K562 (cell line): ENCODE results near the gene HADHB. TPM values are rescaled to one million over a fixed set of nuclear protein-coding genes. Genes with fewer than 3 reads are reported as not detected.
"Not testable (repeated sequence)": the region's sequence is repeated elsewhere in the genome, so short reads cannot be mapped to it uniquely, and the experiment has no call there.

Experiments used
- ATAC-seq: fragments of 200-7000 bp; cut with Tn5 transposase; 3 replicates; pipeline ENCODE4 v1.9.1; 2020; ENCODE audit warnings: moderate library complexity
- BruUV-seq: library from RNA; stranded (reverse); fragments of 400-500 nt; replicated peaks from 2 replicates; lab custom pipeline; 2021; lab: Mats Ljungman, UMichigan
- CTCF ChIA-PET: fragments of 300-600 bp; formaldehyde crosslinking; extraction: SDS; loops from one replicate; lab custom pipeline; 2021; ENCODE audit warnings: low intra/inter-chr PET ratio; lab: Yijun Ruan, JAX
- POLR2A ChIA-PET: fragments of 300-600, 350-650 bp; sonication (Branson Sonifier 250); formaldehyde crosslinking; extraction: SDS; loops from one replicate; lab custom pipeline; 2021; ENCODE audit warnings: antibody characterized with exemption, inconsistent platforms; lab: Yijun Ruan, JAX
- DNase-seq, 4 experiments: peaks; one replicate each; pipeline versions ENCODE4 v3.0.0 to v3.0.0-alpha.2; 2011 to 2018; ENCODE audit warnings: low spot score in 3 of 4, mixed read lengths in 3 of 4; ENCODE audit errors: extremely low read depth in 1 of 4
- FAIRE-seq: peaks from 2 replicates; lab custom pipeline; 2011; peaks lifted over from hg19 to GRCh38; lab: Jason Lieb, UNC
- H2AFZ ChIP-seq: 2 replicates; pipeline ENCODE4 v1.6.0; 2011; ENCODE audit warnings: low read depth, low read length, control low read depth, inconsistent platforms
- H3K27ac ChIP-seq: fragments of 200-600 bp; 3 replicates; pipeline ENCODE4 v1.8.0; 2011; ENCODE audit warnings: low read depth, mild to moderate bottlenecking, control low read depth, inconsistent platforms, low read length, moderate library complexity, mixed read lengths; ENCODE audit errors: extremely low read depth
- H3K27me3 ChIP-seq, 2 experiments: fragments of 300-600 bp in 1 of 2; 2 replicates in 1 of 2; 3 replicates in 1 of 2; pipeline versions ENCODE4 v1.6.0 to v1.8.0; 2011; ENCODE audit warnings: inconsistent platforms in 2 of 2, low read length in 2 of 2, mild to moderate bottlenecking in 1 of 2, mixed read lengths in 1 of 2, moderate library complexity in 1 of 2; ENCODE audit not compliant: control insufficient read depth in 2 of 2, insufficient read depth in 2 of 2
- H3K36me3 ChIP-seq: fragments of 300-600 bp; 3 replicates; pipeline ENCODE4 v1.8.0; 2011; ENCODE audit warnings: mild to moderate bottlenecking, low read length, inconsistent platforms; ENCODE audit not compliant: control insufficient read depth, insufficient read depth
- H3K4me1 ChIP-seq, 2 experiments: fragments of 200-600 bp in 1 of 2; replicated peaks in 1 of 2; 2 replicates in 1 of 2; 3 replicates in 1 of 2; pipeline versions ENCODE4 v1.5.1 to v1.8.0; 2011; ENCODE audit warnings: inconsistent platforms in 2 of 2, low read length in 2 of 2, mild to moderate bottlenecking in 1 of 2, mixed read lengths in 1 of 2, moderate library complexity in 1 of 2; ENCODE audit not compliant: control insufficient read depth in 2 of 2, insufficient read depth in 2 of 2
- H3K4me2 ChIP-seq: 2 replicates; pipeline ENCODE4 v1.6.1; 2011; ENCODE audit warnings: low read length, control low read depth, inconsistent platforms, mixed read lengths; ENCODE audit not compliant: insufficient read depth
- H3K4me3 ChIP-seq: fragments of 200-600 bp; sonication (generic), shearing (Covaris generic); 2 replicates; pipeline ENCODE4 v1.5.1; 2016; ENCODE audit warnings: control low read depth, inconsistent platforms
- H3K79me2 ChIP-seq: fragments of 200-600 bp; 3 replicates; pipeline ENCODE4 v1.8.0; 2011; ENCODE audit warnings: low read length, inconsistent platforms; ENCODE audit not compliant: control insufficient read depth, insufficient read depth
- H3K9ac ChIP-seq, 2 experiments: 2 replicates each; pipeline versions ENCODE4 v1.6.0 to v1.6.1; 2011; ENCODE audit warnings: low read depth in 2 of 2, low read length in 2 of 2, control low read depth in 1 of 2, inconsistent platforms in 1 of 2, mild to moderate bottlenecking in 1 of 2, mixed read lengths in 1 of 2; ENCODE audit not compliant: insufficient read depth in 1 of 2
- H3K9me1 ChIP-seq: one replicate; pipeline ENCODE4 v1.6.0; 2011; ENCODE audit warnings: inconsistent platforms, mild to moderate bottlenecking, low read length, moderate library complexity; ENCODE audit not compliant: control insufficient read depth, insufficient read depth
- H3K9me3 ChIP-seq: replicated peaks from 2 replicates; pipeline ENCODE4 v1.5.1; 2011; ENCODE audit warnings: low read depth, low read length, inconsistent platforms; ENCODE audit not compliant: control insufficient read depth, insufficient read depth
- H4K20me1 ChIP-seq: replicated peaks from 2 replicates; pipeline ENCODE4 v1.6.1; 2011; ENCODE audit warnings: low read length, inconsistent platforms, mixed read lengths; ENCODE audit not compliant: control insufficient read depth, insufficient read depth
- CC2D1A ChIP-seq: fragments of 450-650 bp; IDR thresholded peaks from 2 replicates; pipeline ENCODE4 v1.6.1; 2017; ENCODE audit warnings: mild to moderate bottlenecking
- CEBPB ChIP-seq: fragments of 450-650 bp; IDR thresholded peaks from 2 replicates; pipeline ENCODE4 v1.6.1; 2016; ENCODE audit warnings: missing genetic modification characterization, missing compliant biosample characterization
- CEBPG ChIP-seq, 3 experiments: fragments of 200-800 bp in 1 of 3; sonication (Bioruptor generic) in 1 of 3; sonication (generic) in 1 of 3; formaldehyde crosslinking in 1 of 3; IDR thresholded peaks in 2 of 3; conservative IDR thresholded peaks in 1 of 3; 2 replicates each; pipeline versions ENCODE4 v1.6.1 to v1.8.0; 2016 to 2022; ENCODE audit warnings: missing compliant biosample characterization in 2 of 3, missing genetic modification characterization in 2 of 3, mild to moderate bottlenecking in 1 of 3, missing genetic modification reagents in 1 of 3
- FOSL1 ChIP-seq: fragments of 200-800 bp; sonication (Bioruptor generic); conservative IDR thresholded peaks from 2 replicates; pipeline ENCODE4 v1.6.1; 2016; ENCODE audit warnings: missing genetic modification characterization, missing compliant biosample characterization
- HNRNPK ChIP-seq: fragments of 200-400 bp; formaldehyde crosslinking; IDR thresholded peaks from one replicate; pipeline ENCODE4 v1.6.1; 2018; ENCODE audit warnings: mild to moderate bottlenecking, low read depth, low read length; ENCODE audit not compliant: poor library complexity, severe bottlenecking
- JUND ChIP-seq, 2 experiments: IDR thresholded peaks; 2 replicates in 1 of 2; 3 replicates in 1 of 2; pipeline ENCODE4 v1.6.1; 2011; ENCODE audit warnings: borderline replicate concordance in 2 of 2, low read depth in 2 of 2, low read length in 2 of 2, improper control_type of control experiment in 1 of 2, missing biosample characterization in 1 of 2, missing genetic modification characterization in 1 of 2, missing genetic modification reagents in 1 of 2
- KLF6 ChIP-seq: fragments of 250-450 bp; sonication (Bioruptor Pico); IDR thresholded peaks from 2 replicates; pipeline ENCODE4 v1.4.0; 2020; ENCODE audit warnings: mild to moderate bottlenecking, moderate library complexity, borderline replicate concordance
- SMAD4 ChIP-seq: fragments of 250-450 bp; sonication (Bioruptor Pico); conservative IDR thresholded peaks from 2 replicates; pipeline ENCODE4 v1.8.0; 2021; ENCODE audit warnings: inconsistent platforms, mild to moderate bottlenecking, moderate library complexity
- ZFPM2 ChIP-seq: fragments of 250-450 bp; sonication (Bioruptor Pico); IDR thresholded peaks from 2 replicates; pipeline ENCODE4 v1.5.1; 2022; ENCODE audit warnings: mild to moderate bottlenecking
- ZNF175 ChIP-seq: fragments of 200-800 bp; sonication (Bioruptor generic); IDR thresholded peaks from 2 replicates; pipeline ENCODE4 v1.6.1; 2016; ENCODE audit warnings: low read depth, mild to moderate bottlenecking, missing genetic modification characterization, missing compliant biosample characterization
- ZSCAN32 ChIP-seq: fragments of 450-650 bp; formaldehyde crosslinking; IDR thresholded peaks from 2 replicates; pipeline ENCODE4 v1.4.0; 2020; ENCODE audit warnings: mild to moderate bottlenecking, moderate library complexity
- WGBS: fragments of 100-300 bp; shearing (Covaris generic); methylation state at CpG from one replicate; pipeline ENCODE4 v1.1.6; 2016; ENCODE audit warnings: low coverage, mixed read lengths; ENCODE audit not compliant: insufficient coverage; ENCODE audit errors: missing lambda C conversion rate; 5-methylcytosine and 5-hydroxymethylcytosine counted together
- in situ Hi-C: fragments of 300-500 bp; cut with MboI; formaldehyde crosslinking; loops from 4 replicates; pipeline ENCODE4 v1.15.0; 2018; ENCODE audit warnings: inconsistent platforms, mixed read lengths
- intact Hi-C: fragments of 100-400 bp; cut with micrococcal nuclease; formaldehyde crosslinking; loops from 2 replicates; pipeline ENCODE4 v1.14.2; 2022
- polyA plus RNA-seq, 8 experiments: library from polyadenylated mRNA; depleted of rRNA in 4 of 8; stranded (reverse) in 5 of 8; unstranded in 3 of 8; fragments of >200 nt; fragmentation: Nextera tagmentation in 2 of 8; fragmentation: Illumina TruSeq in 1 of 8; extraction: Ambion mirVana in 2 of 8; extraction: Trizol in 1 of 8; gene quantifications; 2 replicates each; pipeline versions ENCODE4 v1.2.1 to v1.2.3, GENCODE V29; 2011 to 2014; ENCODE audit warnings: inconsistent platforms in 1 of 8, missing spikeins in 1 of 8
- total RNA-seq, 7 experiments: library from RNA; depleted of rRNA in 6 of 7; stranded (reverse); fragments of >200 nt in 6 of 7; fragmentation: Illumina TruSeq in 2 of 7; extraction: Trizol in 2 of 7; gene quantifications; 2 replicates each; pipeline versions ENCODE4 v1.2.1 to v1.2.3, GENCODE V29; 2011 to 2021; ENCODE audit warnings: low replicate concordance in 1 of 7

Gene HADHB
- total and polyA plus RNA-seq, 9 of the 15 experiments (the other 6 are each of a cell fraction or from before 2014, with no cell fraction given) = 67.3 to 199 (median 100) TPM

- Histone ChIP-seq H3K4me3 (no peak overlapping the region), H3K79me2 (no peaks in the 10 kb centered on the region), H3K4me2 (no peak overlapping the region), H3K9me3 (no peaks in the 10 kb centered on the region), H3K4me1 (no peaks in the 10 kb centered on the region), H3K9me1 (no peaks in the 10 kb centered on the region), H3K27me3 (no peaks in the 10 kb centered on the region), H2AFZ (no peak overlapping the region), H3K9ac (no peak overlapping the region), H3K27ac (no peak overlapping the region), H3K36me3 (peaks cover 27% of the 10 kb centered on the region; the same call in 2 of the 3 replicates), H4K20me1 (no peaks in the 10 kb centered on the region)
- FAIRE-seq = no peak
- DNase-seq = no peak
- CTCF ChIA-PET = no interaction called here
- in situ Hi-C loops = no loop called here
- TF ChIP-seq CC2D1A = no peak
- TF ChIP-seq SMAD4 (CRISPR knock-in tag) = no peak
- TF ChIP-seq ZNF175 (CRISPR knock-in tag) = no peak
- 0 out of 2 replicates have a peak, but pooled peaks have one; percentile 11 for TF ChIP-seq JUND (IDR thresholded peaks at IDR 0.05; ENCODE audit: borderline replicate concordance, low read depth, low read length)
- TF ChIP-seq JUND (tag; IDR thresholded peaks at IDR 0.05; ENCODE audit: borderline replicate concordance, low read depth, low read length) = no peak
- no peak for TF ChIP-seq HNRNPK
- TF ChIP-seq ZSCAN32 = no peak
- TF ChIP-seq FOSL1 (tag) = peak; percentile 83
- no peak for TF ChIP-seq ZFPM2
- TF ChIP-seq KLF6 (CRISPR knock-in tag) = no peak
- peak; percentile 79 for TF ChIP-seq CEBPB (tag)
- TF ChIP-seq CEBPG (CRISPR knock-in tag; IDR thresholded peaks at IDR 0.05) = no peak
- peak in 1 of 2 experiments; percentile 77; a peak in 2 of 4 replicates for TF ChIP-seq CEBPG (tag; conservative IDR thresholded peaks at IDR 0.05 in 1 of 2, IDR thresholded peaks at IDR 0.05 in 1 of 2)
- intact Hi-C loops = no loop called here
- WGBS = 66% methylated on average over 4 of the region's 4 CpGs
- POLR2A ChIA-PET = no interaction called here
- no peak for ATAC-seq
- no TSS peak for BruUV-seq
Measured at GRCh38 chr2:26268213-26268612, 23.5 kb downstream of the HADHB start.

GRCh38 chr2:26268670-26269385 is 24.1 kb downstream of the HADHB start:
- H3K9me1 ChIP-seq, DNase-seq, CTCF ChIA-PET, FAIRE-seq, ATAC-seq, BruUV-seq, H4K20me1 ChIP-seq, H3K79me2 ChIP-seq, in situ Hi-C loops, H3K9ac ChIP-seq, intact Hi-C loops, H3K4me2 ChIP-seq, H2AFZ ChIP-seq, H3K4me1 ChIP-seq, H3K9me3 ChIP-seq, H3K27me3 ChIP-seq, H3K27ac ChIP-seq, H3K4me3 ChIP-seq: not testable (repeated sequence)
- POLR2A ChIA-PET = interaction anchor here (0.6 kb wide), 2 partner anchors 22 to 76 kb away, joined by 3 read pairs; no protein-coding TSS in a partner anchor
- 86% methylated on average over 9 of the region's 12 CpGs for WGBS
- H3K36me3 ChIP-seq = peaks cover 24% of the 10 kb centered on the region; the same call in 2 of the 3 replicates
